HepG2 (cell line): ENCODE measurements around the gene MFAP4. TPM values are rescaled to one million over a fixed set of nuclear protein-coding genes. Genes with fewer than 3 reads are reported as not detected.

Experiments
- FLYWCH1 ChIP-seq: sonication (generic); formaldehyde crosslinking; IDR thresholded peaks from 2 replicates; pipeline ENCODE4 v1.8.1; 2023; ENCODE audit warnings: mild to moderate bottlenecking, missing genetic modification reagents
- HMG20A ChIP-seq: IDR thresholded peaks from 2 replicates; pipeline ENCODE4 v1.6.1; 2016; ENCODE audit warnings: borderline replicate concordance
- KLF16 ChIP-seq, 2 experiments: sonication (generic) in 1 of 2; formaldehyde crosslinking in 1 of 2; IDR thresholded peaks; 2 replicates each; pipeline versions ENCODE4 v1.6.1 to v1.8.0; 2016 to 2023; ENCODE audit warnings: missing genetic modification reagents in 2 of 2, missing compliant biosample characterization in 1 of 2
- MIXL1 ChIP-seq: IDR thresholded peaks from 2 replicates; pipeline ENCODE4 v1.6.1; 2016
- PHB2 ChIP-seq: fragments of 450-650 bp; IDR thresholded peaks from 2 replicates; pipeline ENCODE4 v1.6.1; 2018; ENCODE audit not compliant: partially characterized antibody
- SETDB1 ChIP-seq: sonication (generic); formaldehyde crosslinking; IDR thresholded peaks from 2 replicates; pipeline ENCODE4 v1.5.1; 2020; ENCODE audit warnings: missing genetic modification reagents, mild to moderate bottlenecking, borderline replicate concordance
- SRSF4 ChIP-seq: fragments of 200-400 bp; formaldehyde crosslinking; IDR thresholded peaks from one replicate; pipeline ENCODE4 v1.6.1; 2018; ENCODE audit warnings: mild to moderate bottlenecking, low read depth, low read length, moderate library complexity; ENCODE audit not compliant: poor library complexity, severe bottlenecking
- SRSF9 ChIP-seq: fragments of 200-400 bp; formaldehyde crosslinking; IDR thresholded peaks from 2 replicates; pipeline ENCODE4 v1.6.1; 2018; ENCODE audit warnings: borderline replicate concordance, mild to moderate bottlenecking, low read depth, low read length; ENCODE audit not compliant: insufficient read depth, poor library complexity, severe bottlenecking
- ZBTB3 ChIP-seq: sonication (generic); formaldehyde crosslinking; IDR thresholded peaks from 2 replicates; pipeline ENCODE4 v1.4.0; 2020; ENCODE audit warnings: low read depth, mild to moderate bottlenecking, moderate library complexity, missing genetic modification reagents, borderline replicate concordance
- ZEB1 ChIP-seq: IDR thresholded peaks from 2 replicates; pipeline ENCODE4 v1.6.1; 2012; ENCODE audit warnings: mild to moderate bottlenecking, low read depth, inconsistent platforms; ENCODE audit not compliant: insufficient replicate concordance
- ZNF230 ChIP-seq: sonication (generic); formaldehyde crosslinking; IDR thresholded peaks from 2 replicates; pipeline ENCODE4 v1.4.0; 2020; ENCODE audit warnings: mild to moderate bottlenecking, missing genetic modification reagents
- ZNF235 ChIP-seq: sonication (generic); formaldehyde crosslinking; IDR thresholded peaks from 2 replicates; pipeline ENCODE4 v1.8.1; 2023; ENCODE audit warnings: mild to moderate bottlenecking, missing genetic modification reagents, borderline replicate concordance
- ZNF605 ChIP-seq: sonication (generic); formaldehyde crosslinking; IDR thresholded peaks from 2 replicates; pipeline ENCODE4 v1.8.0; 2022; ENCODE audit warnings: mild to moderate bottlenecking, missing genetic modification reagents
- ZNF644 ChIP-seq: IDR thresholded peaks from 2 replicates; pipeline ENCODE4 v1.6.1; 2016; ENCODE audit warnings: low read depth
- ZNF766 ChIP-seq: sonication (generic); formaldehyde crosslinking; IDR thresholded peaks from 2 replicates; pipeline ENCODE4 v1.5.0; 2020; ENCODE audit warnings: missing genetic modification reagents, borderline replicate concordance
- ZNF776 ChIP-seq: sonication (generic); formaldehyde crosslinking; IDR thresholded peaks from 2 replicates; pipeline ENCODE4 v1.4.0; 2020; ENCODE audit warnings: mild to moderate bottlenecking, missing genetic modification reagents
- ZNF83 ChIP-seq: sonication (generic); formaldehyde crosslinking; IDR thresholded peaks from 2 replicates; pipeline ENCODE4 v1.4.0; 2020; ENCODE audit warnings: missing genetic modification reagents, mild to moderate bottlenecking, borderline replicate concordance
- polyA plus RNA-seq, 8 experiments: library from polyadenylated mRNA; depleted of rRNA in 3 of 8; stranded (reverse) in 7 of 8; unstranded in 1 of 8; fragments of >200 nt; fragmentation: Illumina TruSeq in 4 of 8; extraction: Trizol in 4 of 8; gene quantifications; 2 replicates each; pipeline versions ENCODE4 v1.2.1 to v1.2.3, GENCODE V29; 2011 to 2016; ENCODE audit warnings: low read depth in 4 of 8, missing spikeins in 1 of 8, mixed read lengths in 1 of 8; ENCODE audit not compliant: insufficient read depth in 1 of 8
- total RNA-seq, 5 experiments: library from RNA; depleted of rRNA; stranded (reverse); fragments of >200 nt; fragmentation: Illumina TruSeq; extraction: Trizol; gene quantifications; 2 replicates each; pipeline ENCODE4 v1.2.3, GENCODE V29; 2016; ENCODE audit warnings: low read depth in 1 of 5
- TF ChIP-seq, protein P1 (sequence below), 2 experiments: IDR thresholded peaks; 2 replicates each; pipeline ENCODE4 v1.6.1; 2011 to 2012; ENCODE audit warnings: low read length in 2 of 2, borderline replicate concordance in 1 of 2, low read depth in 1 of 2, mild to moderate bottlenecking in 1 of 2, moderate library complexity in 1 of 2
- TF ChIP-seq, protein P2 (sequence below): sonication (generic); formaldehyde crosslinking; conservative IDR thresholded peaks from 2 replicates; pipeline ENCODE4 v1.4.0; 2020; ENCODE audit warnings: mild to moderate bottlenecking, missing genetic modification reagents, moderate library complexity
- TF ChIP-seq, protein P3 (sequence below): sonication (generic); formaldehyde crosslinking; IDR thresholded peaks from 2 replicates; pipeline ENCODE4 v1.5.1; 2020; ENCODE audit warnings: missing genetic modification reagents, mild to moderate bottlenecking, borderline replicate concordance
- TF ChIP-seq, protein P4 (sequence below): sonication (generic); formaldehyde crosslinking; IDR thresholded peaks from 2 replicates; pipeline ENCODE4 v1.5.0; 2020; ENCODE audit warnings: missing genetic modification reagents

MFAP4 gene
- total and polyA plus RNA-seq, 2 of the 13 experiments (the other 11 are each of a cell fraction or from before 2014, with no cell fraction given), result 0.08 TPM; not detected in 1

DNA sequence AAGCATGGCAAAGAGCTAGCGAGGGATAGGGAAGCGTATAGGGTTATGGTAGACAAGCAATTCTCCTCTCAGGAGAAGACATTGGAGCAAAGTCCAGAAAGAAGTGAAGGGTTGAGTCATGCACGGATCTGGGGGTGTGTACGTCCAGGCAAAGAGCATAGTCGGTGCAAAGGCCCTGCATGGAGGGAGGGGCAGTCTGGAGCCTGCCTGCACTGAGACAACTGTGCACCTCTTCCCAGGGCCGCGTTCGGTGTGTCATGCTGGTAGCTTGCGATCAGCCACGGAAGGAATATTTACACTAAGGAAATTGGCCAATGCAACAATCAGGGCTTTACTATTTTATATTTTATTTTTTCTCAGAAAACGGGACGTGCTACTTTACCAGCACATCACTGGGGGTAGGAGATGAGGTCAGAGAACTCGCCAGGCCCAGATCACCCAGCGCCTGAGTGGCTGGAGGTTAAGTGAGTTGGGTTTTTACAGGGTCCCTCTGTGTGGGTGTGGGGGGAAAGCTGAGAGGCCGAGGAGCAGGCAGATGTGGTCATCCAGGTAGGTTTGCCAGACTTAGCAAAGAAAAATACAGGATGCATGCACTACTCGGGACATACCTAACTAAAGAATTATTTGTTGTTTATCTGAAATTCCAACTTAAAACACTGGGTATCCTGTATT, 17.7 kb downstream of the MFAP4 start (continued):
- TF ChIP-seq ZNF605 (CRISPR knock-in tag) (no peak), SRSF9 (no peak), ZNF644 (CRISPR knock-in tag) (no peak), ZNF83 (CRISPR knock-in tag) (no peak), SRSF4 (no peak), FLYWCH1 (no peak), PHB2 (no peak), ZNF230 (no peak), ZNF766 (no peak), ZNF776 (no peak), ZEB1 (no peak), MIXL1 (CRISPR knock-in tag) (no peak), ZBTB3 (CRISPR knock-in tag) (no peak), KLF16 (CRISPR knock-in tag; IDR thresholded peaks at IDR 0.05) (no peak; a peak in 1 of 4 replicates), ZNF235 (CRISPR knock-in tag) (no peak), SETDB1 (CRISPR knock-in tag) (no peak), HMG20A (no peak)
- TF ChIP-seq, protein P1, sequence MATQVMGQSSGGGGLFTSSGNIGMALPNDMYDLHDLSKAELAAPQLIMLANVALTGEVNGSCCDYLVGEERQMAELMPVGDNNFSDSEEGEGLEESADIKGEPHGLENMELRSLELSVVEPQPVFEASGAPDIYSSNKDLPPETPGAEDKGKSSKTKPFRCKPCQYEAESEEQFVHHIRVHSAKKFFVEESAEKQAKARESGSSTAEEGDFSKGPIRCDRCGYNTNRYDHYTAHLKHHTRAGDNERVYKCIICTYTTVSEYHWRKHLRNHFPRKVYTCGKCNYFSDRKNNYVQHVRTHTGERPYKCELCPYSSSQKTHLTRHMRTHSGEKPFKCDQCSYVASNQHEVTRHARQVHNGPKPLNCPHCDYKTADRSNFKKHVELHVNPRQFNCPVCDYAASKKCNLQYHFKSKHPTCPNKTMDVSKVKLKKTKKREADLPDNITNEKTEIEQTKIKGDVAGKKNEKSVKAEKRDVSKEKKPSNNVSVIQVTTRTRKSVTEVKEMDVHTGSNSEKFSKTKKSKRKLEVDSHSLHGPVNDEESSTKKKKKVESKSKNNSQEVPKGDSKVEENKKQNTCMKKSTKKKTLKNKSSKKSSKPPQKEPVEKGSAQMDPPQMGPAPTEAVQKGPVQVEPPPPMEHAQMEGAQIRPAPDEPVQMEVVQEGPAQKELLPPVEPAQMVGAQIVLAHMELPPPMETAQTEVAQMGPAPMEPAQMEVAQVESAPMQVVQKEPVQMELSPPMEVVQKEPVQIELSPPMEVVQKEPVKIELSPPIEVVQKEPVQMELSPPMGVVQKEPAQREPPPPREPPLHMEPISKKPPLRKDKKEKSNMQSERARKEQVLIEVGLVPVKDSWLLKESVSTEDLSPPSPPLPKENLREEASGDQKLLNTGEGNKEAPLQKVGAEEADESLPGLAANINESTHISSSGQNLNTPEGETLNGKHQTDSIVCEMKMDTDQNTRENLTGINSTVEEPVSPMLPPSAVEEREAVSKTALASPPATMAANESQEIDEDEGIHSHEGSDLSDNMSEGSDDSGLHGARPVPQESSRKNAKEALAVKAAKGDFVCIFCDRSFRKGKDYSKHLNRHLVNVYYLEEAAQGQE (IDR thresholded peaks at IDR 0.05; ENCODE audit: borderline replicate concordance in 1 of 2, low read depth in 1 of 2, low read length in 2 of 2), result no peak
- TF ChIP-seq, protein P2, sequence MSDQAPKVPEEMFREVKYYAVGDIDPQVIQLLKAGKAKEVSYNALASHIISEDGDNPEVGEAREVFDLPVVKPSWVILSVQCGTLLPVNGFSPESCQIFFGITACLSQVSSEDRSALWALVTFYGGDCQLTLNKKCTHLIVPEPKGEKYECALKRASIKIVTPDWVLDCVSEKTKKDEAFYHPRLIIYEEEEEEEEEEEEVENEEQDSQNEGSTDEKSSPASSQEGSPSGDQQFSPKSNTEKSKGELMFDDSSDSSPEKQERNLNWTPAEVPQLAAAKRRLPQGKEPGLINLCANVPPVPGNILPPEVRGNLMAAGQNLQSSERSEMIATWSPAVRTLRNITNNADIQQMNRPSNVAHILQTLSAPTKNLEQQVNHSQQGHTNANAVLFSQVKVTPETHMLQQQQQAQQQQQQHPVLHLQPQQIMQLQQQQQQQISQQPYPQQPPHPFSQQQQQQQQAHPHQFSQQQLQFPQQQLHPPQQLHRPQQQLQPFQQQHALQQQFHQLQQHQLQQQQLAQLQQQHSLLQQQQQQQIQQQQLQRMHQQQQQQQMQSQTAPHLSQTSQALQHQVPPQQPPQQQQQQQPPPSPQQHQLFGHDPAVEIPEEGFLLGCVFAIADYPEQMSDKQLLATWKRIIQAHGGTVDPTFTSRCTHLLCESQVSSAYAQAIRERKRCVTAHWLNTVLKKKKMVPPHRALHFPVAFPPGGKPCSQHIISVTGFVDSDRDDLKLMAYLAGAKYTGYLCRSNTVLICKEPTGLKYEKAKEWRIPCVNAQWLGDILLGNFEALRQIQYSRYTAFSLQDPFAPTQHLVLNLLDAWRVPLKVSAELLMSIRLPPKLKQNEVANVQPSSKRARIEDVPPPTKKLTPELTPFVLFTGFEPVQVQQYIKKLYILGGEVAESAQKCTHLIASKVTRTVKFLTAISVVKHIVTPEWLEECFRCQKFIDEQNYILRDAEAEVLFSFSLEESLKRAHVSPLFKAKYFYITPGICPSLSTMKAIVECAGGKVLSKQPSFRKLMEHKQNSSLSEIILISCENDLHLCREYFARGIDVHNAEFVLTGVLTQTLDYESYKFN (CRISPR knock-in tag), result peak; percentile 35; the same call in 1 of the 2 replicates
- TF ChIP-seq, protein P3, sequence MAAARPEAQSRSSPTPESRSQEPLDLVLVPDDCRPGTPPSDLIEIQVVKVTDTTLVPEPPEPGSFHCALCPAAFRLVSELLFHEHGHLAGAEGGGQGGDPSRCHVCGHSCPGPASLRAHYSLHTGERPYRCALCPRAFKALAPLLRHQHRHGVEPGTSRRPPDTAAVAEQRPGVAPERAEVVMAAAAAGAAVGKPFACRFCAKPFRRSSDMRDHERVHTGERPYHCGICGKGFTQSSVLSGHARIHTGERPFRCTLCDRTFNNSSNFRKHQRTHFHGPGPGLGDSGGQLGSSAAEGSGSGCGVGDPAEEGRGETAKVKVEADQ (CRISPR knock-in tag), result no peak
- TF ChIP-seq, protein P4, sequence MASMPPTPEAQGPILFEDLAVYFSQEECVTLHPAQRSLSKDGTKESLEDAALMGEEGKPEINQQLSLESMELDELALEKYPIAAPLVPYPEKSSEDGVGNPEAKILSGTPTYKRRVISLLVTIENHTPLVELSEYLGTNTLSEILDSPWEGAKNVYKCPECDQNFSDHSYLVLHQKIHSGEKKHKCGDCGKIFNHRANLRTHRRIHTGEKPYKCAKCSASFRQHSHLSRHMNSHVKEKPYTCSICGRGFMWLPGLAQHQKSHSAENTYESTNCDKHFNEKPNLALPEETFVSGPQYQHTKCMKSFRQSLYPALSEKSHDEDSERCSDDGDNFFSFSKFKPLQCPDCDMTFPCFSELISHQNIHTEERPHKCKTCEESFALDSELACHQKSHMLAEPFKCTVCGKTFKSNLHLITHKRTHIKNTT (CRISPR knock-in tag), result no peak
